ENCODE measurements around the gene MAP4.

The MAP4 gene

GRCh38 chr3:47854267-47854666, 161.9 kb downstream of the MAP4 start:
- no peak for TF ChIP-seq CTCF (IDR thresholded peaks at IDR 0.05; ENCODE audit: insufficient read depth, low read depth, low read length, missing control alignments)
- no peak for DNase-seq (ENCODE audit: low read depth)
- H3K4me3 ChIP-seq (ENCODE audit: low read depth, low read length): no peak overlapping the region

GRCh38 chr3:47852604-47853602, 163.3 kb downstream of the MAP4 start:
- TF ChIP-seq CTCF (IDR thresholded peaks at IDR 0.05; ENCODE audit: insufficient read depth, low read depth, low read length, missing control alignments): no peak
- DNase-seq (ENCODE audit: low read depth): no peak
- no peak overlapping the region for H3K4me3 ChIP-seq (ENCODE audit: low read depth, low read length)

GRCh38 chr3:47851888-47852603, 164.2 kb downstream of the MAP4 start:
- no peak for DNase-seq (ENCODE audit: low read depth)
- H3K4me3 ChIP-seq (ENCODE audit: low read depth, low read length): no peak overlapping the region
- TF ChIP-seq CTCF (IDR thresholded peaks at IDR 0.05; ENCODE audit: insufficient read depth, low read depth, low read length, missing control alignments): no peak

GRCh38 chr3:47850564-47851410, 165.4 kb downstream of the MAP4 start:
- TF ChIP-seq CTCF (IDR thresholded peaks at IDR 0.05; ENCODE audit: insufficient read depth, low read depth, low read length, missing control alignments): no peak
- DNase-seq (ENCODE audit: low read depth): no peak
- no peak overlapping the region for H3K4me3 ChIP-seq (ENCODE audit: low read depth, low read length)

GRCh38 chr3:47849699-47850563, 166.3 kb downstream of the MAP4 start:
- no peak overlapping the region for H3K4me3 ChIP-seq (ENCODE audit: low read depth, low read length)
- TF ChIP-seq CTCF (IDR thresholded peaks at IDR 0.05; ENCODE audit: insufficient read depth, low read depth, low read length, missing control alignments): peak; percentile 18
- DNase-seq (ENCODE audit: low read depth): peak; percentile 37

Measured in GM12865 (cell line).